ENCODE results near the gene KMT5C. TPM values are rescaled to one million over a fixed set of nuclear protein-coding genes. Genes with fewer than 3 reads are reported as not detected.

KMT5C gene
- total RNA-seq, 2 experiments from 2014 or later, result 22.8 to 36.1 TPM

GRCh38 chr19:55339889-55340783 lies 460 bp downstream of the KMT5C start:
- Histone ChIP-seq H3K79me2 (ENCODE audit: insufficient read depth, low read depth, low read length) (no peaks in the 10 kb centered on the region), H3K4me3 (ENCODE audit: low read depth, low read length, poor library complexity, severe bottlenecking) (peak overlapping the region; percentile 89), H4K20me1 (ENCODE audit: insufficient read depth, low read length) (no peaks in the 10 kb centered on the region), H2AFZ (ENCODE audit: low read length) (no peak overlapping the region), H3K4me2 (ENCODE audit: low read length) (peak overlapping the region; percentile 99), H3K4me1 (ENCODE audit: insufficient read depth, low read length, poor library complexity, severe bottlenecking) (peaks cover 28% of the 10 kb centered on the region), H3K27ac (ENCODE audit: low read depth, low read length, poor library complexity, severe bottlenecking) (peak overlapping the region; percentile 53), H3K9me2 (ENCODE audit: insufficient read depth, low read length) (no peaks in the 10 kb centered on the region), H3K9me3 (ENCODE audit: low read length) (no peaks in the 10 kb centered on the region), H3K36me3 (ENCODE audit: insufficient read depth, low read length) (no peaks in the 10 kb centered on the region)
- CTCF ChIA-PET (ENCODE audit: unreplicated experiment), result interaction anchor here (0.5 to 1.0 kb wide), 3 partner anchors 9 to 781 kb away, joined by 5 to 7 read pairs (median 6); partner anchors contain the start of gene ZNF787
- TF ChIP-seq, protein P1, sequence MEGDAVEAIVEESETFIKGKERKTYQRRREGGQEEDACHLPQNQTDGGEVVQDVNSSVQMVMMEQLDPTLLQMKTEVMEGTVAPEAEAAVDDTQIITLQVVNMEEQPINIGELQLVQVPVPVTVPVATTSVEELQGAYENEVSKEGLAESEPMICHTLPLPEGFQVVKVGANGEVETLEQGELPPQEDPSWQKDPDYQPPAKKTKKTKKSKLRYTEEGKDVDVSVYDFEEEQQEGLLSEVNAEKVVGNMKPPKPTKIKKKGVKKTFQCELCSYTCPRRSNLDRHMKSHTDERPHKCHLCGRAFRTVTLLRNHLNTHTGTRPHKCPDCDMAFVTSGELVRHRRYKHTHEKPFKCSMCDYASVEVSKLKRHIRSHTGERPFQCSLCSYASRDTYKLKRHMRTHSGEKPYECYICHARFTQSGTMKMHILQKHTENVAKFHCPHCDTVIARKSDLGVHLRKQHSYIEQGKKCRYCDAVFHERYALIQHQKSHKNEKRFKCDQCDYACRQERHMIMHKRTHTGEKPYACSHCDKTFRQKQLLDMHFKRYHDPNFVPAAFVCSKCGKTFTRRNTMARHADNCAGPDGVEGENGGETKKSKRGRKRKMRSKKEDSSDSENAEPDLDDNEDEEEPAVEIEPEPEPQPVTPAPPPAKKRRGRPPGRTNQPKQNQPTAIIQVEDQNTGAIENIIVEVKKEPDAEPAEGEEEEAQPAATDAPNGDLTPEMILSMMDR (conservative IDR thresholded peaks at IDR 0.05; ENCODE audit: low read length), result no peak
- no peak for TF ChIP-seq EZH2phosphoT487 (IDR thresholded peaks at IDR 0.05; ENCODE audit: borderline replicate concordance, low read depth, low read length)
- BruUV-seq (replicated peaks), result no TSS peak
- POLR2A ChIA-PET, result interaction anchor here (0.5 to 1.5 kb wide), 8 partner anchors 13 to 294 kb away, joined by 3 to 7 read pairs (median 3); partner anchors contain the start of gene TMEM238
- intact Hi-C loops (cut with micrococcal nuclease; ENCODE audit: unreplicated experiment), result loop anchor here (2.0 to 5.0 kb wide), 2 partner anchors 29 to 38 kb away; no protein-coding TSS in a partner anchor
- DNase-seq (ENCODE audit: low spot score), result no peak

DNA sequence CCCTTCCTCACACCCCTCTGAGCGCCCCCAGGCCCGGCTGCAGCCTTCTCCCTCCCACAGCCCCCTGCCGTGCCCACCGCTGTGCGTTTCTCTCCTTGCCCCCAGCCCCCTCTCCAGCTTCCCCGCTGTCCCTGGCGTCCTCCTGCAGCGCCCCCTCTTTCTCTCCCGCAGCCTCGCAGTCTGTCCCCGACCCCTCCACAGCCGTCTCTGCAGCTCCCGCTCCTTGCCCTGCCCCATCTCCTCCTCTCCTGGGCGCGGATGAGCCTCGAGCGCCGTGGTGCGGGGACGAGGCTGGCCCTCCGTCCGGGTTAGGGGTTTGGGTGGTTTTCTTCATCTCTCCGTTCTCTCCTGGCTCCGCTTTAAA lies 1.1 kb downstream of the KMT5C start:
- no peak for DNase-seq (ENCODE audit: low spot score)
- intact Hi-C loops (cut with micrococcal nuclease; ENCODE audit: unreplicated experiment), result loop anchor here (1.0 kb wide), 1 partner anchor 81 kb away; the partner anchor contains the start of gene PPP6R1
- Histone ChIP-seq H3K79me2 (ENCODE audit: insufficient read depth, low read depth, low read length) (no peaks in the 10 kb centered on the region), H3K4me3 (ENCODE audit: low read depth, low read length, poor library complexity, severe bottlenecking) (peak overlapping the region; percentile 89), H3K4me1 (ENCODE audit: insufficient read depth, low read length, poor library complexity, severe bottlenecking) (peaks cover 28% of the 10 kb centered on the region), H3K36me3 (ENCODE audit: insufficient read depth, low read length) (no peaks in the 10 kb centered on the region), H3K4me2 (ENCODE audit: low read length) (peak overlapping the region; percentile 99), H3K9me2 (ENCODE audit: insufficient read depth, low read length) (no peaks in the 10 kb centered on the region), H3K27ac (ENCODE audit: low read depth, low read length, poor library complexity, severe bottlenecking) (no peak overlapping the region), H4K20me1 (ENCODE audit: insufficient read depth, low read length) (no peaks in the 10 kb centered on the region), H2AFZ (ENCODE audit: low read length) (no peak overlapping the region), H3K9me3 (ENCODE audit: low read length) (no peaks in the 10 kb centered on the region)
- no TSS peak for BruUV-seq (replicated peaks)
- POLR2A ChIA-PET, result interaction anchor here (0.6 kb wide), 1 partner anchor 13 kb away, joined by 5 read pairs; no protein-coding TSS in a partner anchor
- no peak for TF ChIP-seq EZH2phosphoT487 (IDR thresholded peaks at IDR 0.05; ENCODE audit: borderline replicate concordance, low read depth, low read length)
- TF ChIP-seq, protein P1 (conservative IDR thresholded peaks at IDR 0.05; ENCODE audit: low read length), result peak; percentile 67
- CTCF ChIA-PET (ENCODE audit: unreplicated experiment), result no interaction called here

Measured in OCI-LY7 (cell line).